ENCODE measurements around the gene WDR88. TPM values are rescaled to one million over a fixed set of nuclear protein-coding genes. Genes with fewer than 3 reads are reported as not detected.
"Not testable (repeated sequence)": the region's sequence is repeated elsewhere in the genome, so short reads cannot be mapped to it uniquely, and the experiment has no call there.

The WDR88 gene
- total RNA-seq, 1 donor from 2014 or later = 0.38 TPM

DNA sequence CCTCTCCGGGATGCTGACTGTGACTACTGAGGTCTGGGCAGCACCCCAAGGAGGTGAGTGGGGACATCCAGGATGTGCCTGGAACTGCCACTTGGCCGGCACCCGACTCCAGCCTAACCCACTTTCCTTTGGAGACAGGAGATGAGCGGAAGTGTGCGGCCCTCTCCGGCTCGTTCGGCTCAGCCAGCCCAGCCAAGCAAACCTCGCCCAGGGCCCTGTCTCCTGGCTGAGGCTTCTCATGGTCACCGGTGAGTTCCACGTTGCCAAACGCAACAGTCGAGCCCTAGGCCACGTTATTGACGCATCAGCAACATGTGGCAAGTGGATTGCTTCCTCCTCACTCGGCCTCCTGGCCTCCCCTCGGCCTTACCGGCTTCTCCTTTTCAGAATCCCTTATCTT lies 88.2 kb downstream of the WDR88 start:
- intact Hi-C loops (cut with DNase I) = no loop called here
- DNase-seq (no peak), ATAC-seq (ENCODE audit: poor library complexity) (no peak)

DNA sequence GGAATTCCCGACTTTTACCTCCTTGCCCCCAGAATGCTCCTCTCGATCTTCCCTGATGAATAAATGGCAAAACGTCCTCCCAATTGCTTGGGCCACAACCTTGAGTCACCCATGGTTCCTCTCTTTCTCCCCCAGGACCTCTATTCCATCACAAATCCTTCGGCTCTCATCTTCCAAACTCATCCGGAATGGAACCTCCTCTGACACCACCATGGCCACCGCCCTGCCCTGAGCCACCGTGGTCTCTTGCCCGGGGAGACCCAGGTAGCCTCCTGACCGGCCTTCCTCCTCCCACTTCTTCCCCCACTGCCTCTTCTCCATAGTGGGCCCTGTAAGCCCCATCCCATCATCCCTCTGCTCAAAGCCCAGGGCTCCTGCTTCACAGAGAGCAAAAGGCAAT lies 88.8 kb downstream of the WDR88 start:
- DNase-seq (no peak), ATAC-seq (ENCODE audit: poor library complexity) (no peak)
- intact Hi-C loops (cut with DNase I) = no loop called here

GRCh38 chr19:33221638-33222037 lies 89.7 kb downstream of the WDR88 start:
- ATAC-seq (ENCODE audit: poor library complexity) (no peak), DNase-seq (no peak)
- intact Hi-C loops (cut with DNase I) = no loop called here

DNA sequence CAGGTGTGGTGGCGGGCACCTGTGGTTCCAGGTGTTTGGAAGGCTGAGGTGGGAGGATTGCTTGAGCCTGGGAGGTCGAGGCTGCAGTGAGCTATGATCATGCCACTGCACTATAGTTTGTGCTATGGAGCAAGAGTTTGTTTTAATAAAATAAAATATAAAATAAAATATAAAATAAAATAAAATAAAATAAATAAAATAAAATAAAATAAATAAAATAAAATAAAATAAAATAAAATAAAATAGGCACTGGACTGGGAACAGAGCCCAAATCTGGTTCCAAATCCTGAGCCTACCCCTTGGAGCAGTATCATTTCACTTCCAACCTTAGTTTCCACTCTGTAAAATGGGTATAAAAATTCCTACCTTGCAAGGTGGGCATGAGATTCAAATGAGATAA lies 90.3 kb downstream of the WDR88 start:
- ATAC-seq (ENCODE audit: poor library complexity); intact Hi-C loops (cut with DNase I); DNase-seq: not testable (repeated sequence)

DNA sequence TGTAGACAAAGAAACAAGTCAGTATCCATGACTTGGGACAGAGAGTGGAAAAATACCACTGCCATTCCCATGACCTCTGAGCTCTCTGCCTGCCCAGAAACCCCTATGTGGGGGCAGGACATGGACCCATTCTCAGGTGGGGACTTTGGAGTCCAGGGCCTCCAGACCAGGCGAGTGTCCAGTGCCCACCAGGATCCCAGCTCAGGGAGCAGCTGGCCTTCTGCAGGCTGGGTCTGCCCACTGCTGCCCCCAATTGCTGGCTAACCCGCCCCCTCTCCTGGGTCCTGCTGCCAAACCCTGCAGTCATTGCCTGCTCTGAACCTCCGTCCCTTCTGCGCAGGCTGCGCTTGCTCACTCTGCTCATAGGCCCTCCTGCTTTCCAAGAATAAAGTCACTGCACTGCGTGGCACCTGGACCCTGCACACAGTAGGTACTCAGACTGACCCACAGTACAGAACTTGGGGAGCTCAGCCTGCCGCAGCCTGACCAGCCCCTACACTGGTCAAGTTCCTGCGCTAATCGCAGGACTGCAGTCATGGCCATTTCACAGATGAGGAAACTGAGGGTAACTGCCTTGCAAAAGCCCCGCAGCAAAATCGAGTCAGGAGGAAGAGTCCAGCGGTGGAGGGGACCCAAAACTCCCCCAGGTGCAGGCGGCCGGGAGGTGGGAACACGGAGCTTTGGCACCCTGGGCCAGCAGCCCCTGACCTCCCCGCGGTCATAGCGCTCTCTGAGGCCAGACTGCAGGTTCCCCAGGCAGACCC lies 93.0 kb downstream of the WDR88 start:
- intact Hi-C loops (cut with DNase I) = no loop called here
- ATAC-seq (ENCODE audit: poor library complexity) (no peak), DNase-seq (no peak)

Other genes starting within 250 kb of the WDR88 start
- 7.7 TPM for gene CEP89, start 160.2 kb upstream of the WDR88 start, total RNA-seq
- 0.75 TPM for gene FAAP24, start 159.9 kb upstream of the WDR88 start, total RNA-seq
- gene RHPN2, start 67.2 kb upstream of the WDR88 start, total RNA-seq = 1.8 TPM
- 6.0 TPM for gene GPATCH1, start 50.9 kb upstream of the WDR88 start, total RNA-seq
- gene LRP3, start 62.2 kb downstream of the WDR88 start, total RNA-seq = 16.4 TPM
- gene SLC7A10, start 93.7 kb downstream of the WDR88 start, total RNA-seq = 0.13 TPM
- 3.4 TPM for gene CEBPA, start 170.4 kb downstream of the WDR88 start, total RNA-seq
- gene CEBPG, start 241.6 kb downstream of the WDR88 start, total RNA-seq = 16.1 TPM

Measured in Right ventricle myocardium superior (tissue), 1 donor.